ENCODE results near the gene SLC34A1. TPM values are rescaled to one million over a fixed set of nuclear protein-coding genes. Genes with fewer than 3 reads are reported as not detected.

The SLC34A1 gene
- total RNA-seq, 4 donors from 2014 or later: not detected

- no peak for TF ChIP-seq CTCF (IDR thresholded peaks at IDR 0.05; ENCODE audit: low read depth)
Measured at GRCh38 chr5:177367323-177367848, 16.8 kb upstream of the SLC34A1 start.

- TF ChIP-seq CTCF (IDR thresholded peaks at IDR 0.05; ENCODE audit: low read depth): no peak
Measured at GRCh38 chr5:177367981-177368868, 16.0 kb upstream of the SLC34A1 start.

GRCh38 chr5:177368869-177369644 lies 15.2 kb upstream of the SLC34A1 start:
- TF ChIP-seq CTCF (IDR thresholded peaks at IDR 0.05; ENCODE audit: low read depth): no peak

- no peak for TF ChIP-seq CTCF (IDR thresholded peaks at IDR 0.05; ENCODE audit: low read depth)
Measured at GRCh38 chr5:177369645-177370440, 14.4 kb upstream of the SLC34A1 start.

- TF ChIP-seq CTCF (IDR thresholded peaks at IDR 0.05; ENCODE audit: low read depth): no peak
Measured at GRCh38 chr5:177370488-177371119, 13.6 kb upstream of the SLC34A1 start.

GRCh38 chr5:177371120-177372033 lies 12.9 kb upstream of the SLC34A1 start:
- TF ChIP-seq CTCF (IDR thresholded peaks at IDR 0.05; ENCODE audit: low read depth): no peak
